GM12864 (cell line): Measurements from ENCODE around the gene IL21R.
"Not testable (repeated sequence)": the region's sequence is repeated elsewhere in the genome, so short reads cannot be mapped to it uniquely, and the experiment has no call there.

ENCODE experiments used
- DNase-seq: peaks from one replicate; pipeline ENCODE4 v3.0.0-alpha.2; 2011; ENCODE audit warnings: low read depth
- H3K4me3 ChIP-seq: 2 replicates; pipeline ENCODE4 v1.5.1; 2011; ENCODE audit warnings: mild to moderate bottlenecking, low read depth, low read length, control low read depth
- CTCF ChIP-seq: IDR thresholded peaks from 2 replicates; pipeline ENCODE4 v1.5.1; 2011; ENCODE audit warnings: low read depth, mild to moderate bottlenecking, moderate library complexity, low read length, control low read depth, inconsistent platforms; ENCODE audit errors: missing control alignments

IL21R gene

DNA sequence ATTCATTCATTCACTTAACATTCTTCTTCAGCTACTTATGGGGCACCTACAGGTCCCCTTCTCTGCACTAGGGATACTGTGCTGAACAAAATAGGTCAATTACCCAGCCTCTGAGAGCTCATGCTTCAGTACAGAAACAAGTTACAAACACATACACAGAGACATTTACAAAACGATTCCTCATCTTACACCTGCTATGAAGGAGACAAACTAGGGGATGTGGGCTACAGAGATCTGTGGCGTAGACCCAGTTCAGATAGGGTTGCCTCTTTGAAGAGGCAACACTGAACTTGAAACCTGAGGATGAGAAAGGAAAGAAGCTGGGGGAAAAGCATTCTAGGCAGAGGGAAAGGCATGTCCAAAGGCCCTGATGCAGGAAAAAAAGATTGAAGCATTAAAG is 5.2 kb downstream of the IL21R start:
- no peak for DNase-seq
- no peak for TF ChIP-seq CTCF
- peak overlapping the region; percentile 74; the same call in 1 of the 2 replicates for H3K4me3 ChIP-seq

DNA sequence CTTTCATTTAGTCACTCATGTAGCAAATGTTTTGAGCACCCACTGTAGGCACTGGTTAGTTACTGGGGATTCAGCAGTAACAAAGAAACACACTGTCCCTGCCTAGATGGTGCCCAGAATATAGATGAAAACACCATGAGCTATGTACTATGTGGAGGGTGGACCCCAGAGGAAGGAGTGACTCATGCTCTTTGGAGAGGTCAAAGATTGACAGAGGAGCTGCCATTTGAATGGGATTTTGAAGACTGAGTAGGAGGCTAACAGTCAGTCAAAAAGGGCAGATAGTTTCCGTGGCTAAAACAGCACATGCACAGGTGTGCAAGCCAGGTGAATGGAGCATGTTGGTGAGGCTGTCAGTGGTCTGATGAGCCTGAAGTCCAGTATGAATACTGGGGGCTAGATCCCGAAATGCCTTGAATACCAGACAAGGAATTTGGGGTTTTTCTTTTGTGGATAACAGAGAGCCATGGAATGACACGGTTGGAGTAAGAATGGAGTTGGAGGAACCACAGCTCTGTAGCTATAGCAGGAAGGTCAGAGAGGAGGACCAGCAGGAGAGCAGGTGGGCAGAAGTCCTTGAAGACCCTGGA is 6.1 kb downstream of the IL21R start:
- no peak for DNase-seq
- no peak for TF ChIP-seq CTCF
- H3K4me3 ChIP-seq, result peak overlapping the region; percentile 39

- peak overlapping the region; percentile 39 for H3K4me3 ChIP-seq
- DNase-seq, result no peak
- TF ChIP-seq CTCF, result no peak
Measured at GRCh38 chr16:27408602-27409031, 6.6 kb downstream of the IL21R start.

GRCh38 chr16:27409958-27410357 is 8.0 kb downstream of the IL21R start:
- not testable (repeated sequence) for DNase-seq, H3K4me3 ChIP-seq

DNA sequence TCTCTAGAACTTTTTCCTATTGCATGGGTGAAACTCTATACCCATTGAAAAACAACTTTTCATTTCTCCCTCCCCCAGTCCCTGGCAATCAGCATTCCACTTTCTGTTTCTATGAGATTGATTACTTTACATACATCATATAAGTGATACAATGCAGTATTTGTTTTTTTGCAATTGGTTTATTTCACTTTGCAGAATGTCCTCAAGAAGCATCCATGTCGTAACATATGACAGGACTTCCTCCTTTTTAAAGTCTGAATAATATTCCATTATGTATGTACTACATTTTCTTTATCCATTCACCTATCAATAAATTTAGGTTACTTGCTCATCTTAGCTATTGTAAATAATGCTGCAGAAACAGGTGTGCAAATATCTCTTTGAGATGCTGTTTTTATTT is 8.8 kb downstream of the IL21R start:
- DNase-seq, result no peak
- H3K4me3 ChIP-seq, result no peak overlapping the region
- no peak for TF ChIP-seq CTCF

DNA sequence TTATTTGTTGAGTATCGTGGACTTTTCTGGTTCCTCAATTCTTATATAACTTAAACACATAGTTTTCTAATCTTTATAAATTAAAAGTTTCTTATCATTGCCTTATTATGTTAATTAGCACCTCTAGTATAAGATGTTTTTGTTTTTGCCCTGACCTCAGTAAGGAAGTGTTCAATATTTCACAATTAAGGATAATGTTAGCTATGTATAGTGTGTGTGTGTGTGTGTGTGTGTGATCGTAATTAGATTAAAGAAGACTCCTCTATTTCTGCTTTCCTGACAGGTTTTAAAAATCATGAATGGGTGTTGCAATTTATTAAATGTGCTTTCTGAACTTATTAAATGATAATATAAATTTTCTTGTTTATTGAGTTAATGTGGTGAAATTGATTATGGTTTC is 12.0 kb downstream of the IL21R start:
- no peak for DNase-seq
- no peak overlapping the region for H3K4me3 ChIP-seq
- no peak for TF ChIP-seq CTCF

DNA sequence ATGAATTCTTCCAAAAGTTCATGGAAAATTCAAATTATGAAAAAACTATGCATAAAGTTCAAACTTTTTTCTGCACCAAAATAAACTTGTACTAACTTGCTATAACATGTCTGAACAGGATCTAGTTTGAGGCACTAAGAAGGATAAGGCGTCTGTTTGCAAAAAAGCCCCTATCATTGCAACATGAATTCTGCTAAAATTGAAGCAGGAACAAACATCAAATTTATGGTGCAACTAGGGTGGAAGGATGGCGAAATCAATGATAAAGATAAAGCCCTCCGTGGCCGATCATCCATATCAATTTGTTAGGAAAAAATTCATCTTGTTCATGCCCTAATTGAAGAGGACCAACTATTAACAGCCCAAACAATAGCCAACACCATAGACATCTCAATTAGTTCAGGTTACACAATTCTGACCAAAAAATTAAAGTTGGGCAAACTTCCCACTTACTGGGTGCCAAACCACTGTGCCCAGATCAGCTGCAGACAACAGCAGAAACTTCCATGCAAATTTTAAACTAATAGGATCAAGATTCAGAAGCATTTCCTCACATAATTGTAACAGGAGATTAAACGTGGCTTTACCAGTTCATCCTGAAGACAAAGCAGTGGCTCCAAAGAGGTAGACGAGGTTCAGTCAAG is 12.9 kb downstream of the IL21R start:
- TF ChIP-seq CTCF, result no peak
- no peak for DNase-seq
- no peak overlapping the region for H3K4me3 ChIP-seq
